GM21526 (cell line): ENCODE results near the gene SDK2.

Experiments
- ATAC-seq: cut with Tn5 transposase; IDR thresholded peaks from one replicate; pipeline ENCODE4 v1.9.1; 2021; ENCODE audit warnings: moderate library complexity; ENCODE audit not compliant: unreplicated experiment, low FRiP score

SDK2 gene

DNA sequence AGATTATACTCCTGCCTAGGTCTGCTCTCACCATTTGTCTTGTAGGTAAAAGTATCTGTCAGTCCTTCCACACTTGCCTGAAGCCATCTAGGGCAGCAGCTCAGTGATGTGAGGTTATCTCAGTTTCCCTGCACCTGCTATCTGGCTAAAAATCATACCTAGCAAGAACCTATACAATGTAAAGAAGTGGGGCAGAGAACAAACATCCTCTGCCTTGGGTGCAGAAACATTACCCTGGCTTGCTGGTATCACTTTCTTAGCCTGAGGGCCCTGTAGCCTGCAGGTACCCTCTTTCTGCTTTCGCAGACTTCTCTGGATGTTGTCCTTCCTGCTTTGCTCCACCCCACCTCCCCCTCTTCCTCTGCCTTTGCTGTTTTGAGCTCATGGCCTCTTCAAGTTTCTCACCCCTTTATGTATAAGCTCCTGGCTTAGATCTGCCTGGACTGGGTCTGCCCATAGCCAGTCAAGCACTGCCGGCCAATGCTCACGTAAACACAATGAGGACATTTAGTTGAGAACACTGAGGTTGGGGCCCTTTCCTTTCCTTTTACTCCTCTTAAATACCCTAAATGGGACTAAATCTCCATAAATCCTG, 8.7 kb upstream of the SDK2 start:
- ATAC-seq, result no peak

DNA sequence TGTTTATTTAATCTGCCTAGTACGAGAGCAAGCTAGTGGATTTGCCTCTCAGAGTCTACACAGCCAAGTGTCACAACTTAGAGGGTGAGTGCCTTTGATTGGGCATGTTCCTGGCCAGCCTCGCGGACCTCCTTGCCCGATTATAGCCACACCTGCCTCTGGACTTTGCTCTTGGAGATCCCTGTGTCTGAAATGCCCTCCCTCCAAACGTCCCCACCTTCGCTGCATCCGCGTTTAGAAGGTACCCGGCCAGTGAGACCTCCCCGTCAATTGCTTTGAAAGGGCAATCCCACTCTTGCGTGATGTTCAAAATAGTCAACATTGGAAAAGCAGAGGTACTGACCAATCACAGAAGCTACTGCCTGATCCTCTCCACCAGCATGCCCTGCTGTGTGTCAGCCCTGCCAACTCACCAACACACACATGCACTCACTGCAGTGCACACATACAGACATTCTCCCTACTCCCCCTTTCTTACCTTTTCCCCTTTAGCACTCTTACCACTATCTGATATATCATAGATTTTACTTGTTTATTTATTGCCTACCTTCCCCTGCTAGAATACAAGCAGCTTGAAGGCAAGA, 6.5 kb upstream of the SDK2 start:
- no peak for ATAC-seq

DNA sequence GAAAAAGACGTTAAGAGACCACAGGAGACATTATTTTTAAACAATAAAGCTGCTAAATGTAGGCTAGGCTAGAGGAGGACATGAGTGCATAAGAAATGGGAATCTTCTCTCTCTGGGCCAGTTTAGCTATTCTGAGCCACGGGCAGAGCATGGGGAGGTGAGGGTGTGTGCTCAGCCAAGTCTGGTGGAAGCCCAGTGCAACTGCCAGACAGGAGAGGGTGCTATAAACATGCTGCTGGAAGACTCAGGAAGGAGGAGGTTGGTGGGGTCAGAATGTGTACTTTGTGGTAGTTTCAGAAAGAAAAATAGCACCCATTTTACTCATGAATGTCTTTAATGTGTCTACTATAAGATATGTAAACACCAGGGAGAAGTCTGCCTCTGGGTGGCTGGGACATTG, 5.9 kb upstream of the SDK2 start:
- ATAC-seq, result no peak

DNA sequence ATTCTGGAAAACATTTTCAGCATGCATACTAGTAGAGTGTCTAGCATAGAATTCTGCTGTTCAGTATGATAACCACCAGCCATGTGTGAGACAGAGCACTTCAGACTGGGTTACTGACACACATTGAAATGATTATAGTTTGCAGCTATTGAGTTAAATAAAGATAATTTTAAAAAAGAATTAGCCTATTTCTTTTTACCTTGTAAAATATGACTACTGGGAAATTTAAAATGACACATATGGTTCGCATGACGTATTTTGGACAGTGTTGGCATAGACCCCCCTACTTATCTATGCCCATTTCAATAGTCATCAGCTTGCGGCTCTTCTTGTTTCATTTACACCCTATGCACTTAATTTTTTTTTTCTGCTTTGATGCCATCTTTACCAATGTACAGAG, 4.7 kb upstream of the SDK2 start:
- ATAC-seq, result no peak

DNA sequence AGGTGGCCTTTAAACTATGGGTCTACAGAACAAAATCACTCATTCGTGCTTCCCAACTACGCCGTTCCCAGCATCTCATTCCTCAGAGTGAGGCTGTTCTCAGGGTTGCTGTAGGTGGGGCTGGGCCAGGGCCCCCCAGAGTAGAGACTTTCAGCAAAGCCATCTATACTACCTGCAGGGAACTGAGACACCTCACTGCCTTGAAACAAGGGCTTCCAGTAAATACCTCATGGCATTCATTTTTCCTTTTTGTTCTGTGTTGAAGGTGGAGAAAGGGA, 4.2 kb upstream of the SDK2 start:
- no peak for ATAC-seq

DNA sequence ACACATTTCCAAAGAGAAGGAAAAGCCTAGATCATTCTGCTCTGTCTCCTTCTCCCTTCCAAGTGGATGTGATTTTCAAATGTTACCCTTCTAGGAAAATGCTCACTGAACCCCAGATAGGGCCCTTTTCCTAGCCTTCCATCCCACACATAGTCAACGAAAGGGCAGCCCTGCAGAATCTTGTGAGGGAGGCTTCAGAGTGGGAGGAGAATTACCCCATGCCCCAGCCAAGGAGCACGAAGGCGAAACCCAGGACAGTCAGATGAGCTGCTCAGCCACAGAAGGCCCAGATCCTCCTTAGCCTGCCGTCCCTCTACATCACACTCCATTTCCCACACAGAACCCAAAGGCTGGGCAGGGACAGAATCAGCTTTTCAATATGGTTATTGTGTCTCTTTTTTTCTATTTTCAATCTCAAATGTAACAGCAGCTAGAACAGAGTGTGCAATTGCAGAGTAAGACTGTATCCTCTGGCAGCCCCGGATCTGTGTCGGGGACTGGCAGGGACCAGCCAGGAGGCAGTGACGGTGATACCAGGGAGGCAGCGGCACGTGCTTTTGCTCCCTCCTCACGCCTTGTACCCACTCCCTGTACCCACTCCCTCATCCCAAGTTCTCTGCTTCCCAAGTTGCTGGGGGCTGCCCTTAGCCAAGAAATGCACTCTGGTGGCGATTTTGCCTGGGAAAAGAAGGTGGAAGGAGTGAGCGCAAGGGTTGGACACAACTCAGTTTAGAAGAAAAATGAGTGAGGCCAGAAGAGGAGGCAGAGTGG, 3.7 kb upstream of the SDK2 start:
- no peak for ATAC-seq

DNA sequence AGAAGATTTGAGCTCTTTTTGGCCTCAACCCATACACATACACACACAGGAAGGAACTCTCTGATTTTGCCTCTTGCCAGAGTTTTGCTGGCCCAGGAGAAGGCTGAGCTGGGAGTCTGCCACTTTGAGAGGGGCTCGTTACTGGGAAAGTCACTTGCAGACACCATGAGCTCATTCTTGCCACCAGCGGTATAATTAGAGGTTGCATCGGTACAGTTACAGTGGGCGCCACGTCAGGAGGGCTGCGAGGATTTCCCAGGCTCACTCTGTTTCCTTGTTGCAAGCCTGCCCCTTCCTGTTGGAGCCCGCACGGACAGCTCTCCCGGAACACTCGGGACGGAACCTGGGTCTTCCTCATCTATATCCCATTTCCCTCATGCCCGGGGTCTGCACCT, 3.1 kb upstream of the SDK2 start:
- ATAC-seq, result no peak

DNA sequence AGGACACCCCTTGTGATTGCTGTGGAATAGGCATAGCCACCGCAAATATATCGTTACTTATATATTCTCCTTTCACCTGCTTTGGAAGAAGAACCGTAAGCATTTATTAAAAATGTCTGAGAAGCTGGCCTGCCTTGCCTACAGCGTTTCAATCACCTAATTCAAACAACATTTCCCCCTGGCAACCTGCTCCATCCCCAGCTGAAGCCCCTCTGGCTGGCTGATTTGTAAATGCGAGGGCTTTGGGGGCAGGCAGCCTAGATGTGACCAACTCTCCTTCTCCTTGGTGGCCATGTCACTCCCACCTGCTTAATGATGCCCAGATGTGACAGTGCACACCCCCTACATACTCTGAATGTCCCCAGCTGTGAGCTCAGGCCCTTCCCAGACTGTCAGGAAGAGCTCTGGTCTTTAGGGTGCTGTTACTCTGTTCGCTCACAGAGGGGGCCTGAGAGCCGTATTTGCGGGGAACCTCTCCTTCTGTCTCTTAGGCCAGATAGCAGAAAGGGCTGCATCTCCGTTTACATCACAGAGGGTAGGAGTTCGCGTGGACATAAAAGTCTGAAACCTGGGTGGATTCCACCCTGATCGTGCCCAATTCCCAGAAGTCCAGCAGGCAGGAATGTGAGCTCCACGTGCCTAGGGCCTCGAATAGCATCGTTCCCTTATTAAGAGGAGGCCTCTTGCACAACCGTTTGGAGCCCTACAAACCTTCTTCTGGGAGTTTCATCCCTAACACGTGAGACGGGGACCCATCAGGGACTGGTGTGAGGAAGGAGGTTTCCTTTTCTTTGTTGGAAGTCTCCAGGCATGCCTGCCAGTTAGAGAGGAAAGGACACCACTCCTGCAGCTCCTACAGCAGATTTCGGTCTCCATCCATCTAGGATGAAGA, 2.4 kb upstream of the SDK2 start:
- no peak for ATAC-seq

DNA sequence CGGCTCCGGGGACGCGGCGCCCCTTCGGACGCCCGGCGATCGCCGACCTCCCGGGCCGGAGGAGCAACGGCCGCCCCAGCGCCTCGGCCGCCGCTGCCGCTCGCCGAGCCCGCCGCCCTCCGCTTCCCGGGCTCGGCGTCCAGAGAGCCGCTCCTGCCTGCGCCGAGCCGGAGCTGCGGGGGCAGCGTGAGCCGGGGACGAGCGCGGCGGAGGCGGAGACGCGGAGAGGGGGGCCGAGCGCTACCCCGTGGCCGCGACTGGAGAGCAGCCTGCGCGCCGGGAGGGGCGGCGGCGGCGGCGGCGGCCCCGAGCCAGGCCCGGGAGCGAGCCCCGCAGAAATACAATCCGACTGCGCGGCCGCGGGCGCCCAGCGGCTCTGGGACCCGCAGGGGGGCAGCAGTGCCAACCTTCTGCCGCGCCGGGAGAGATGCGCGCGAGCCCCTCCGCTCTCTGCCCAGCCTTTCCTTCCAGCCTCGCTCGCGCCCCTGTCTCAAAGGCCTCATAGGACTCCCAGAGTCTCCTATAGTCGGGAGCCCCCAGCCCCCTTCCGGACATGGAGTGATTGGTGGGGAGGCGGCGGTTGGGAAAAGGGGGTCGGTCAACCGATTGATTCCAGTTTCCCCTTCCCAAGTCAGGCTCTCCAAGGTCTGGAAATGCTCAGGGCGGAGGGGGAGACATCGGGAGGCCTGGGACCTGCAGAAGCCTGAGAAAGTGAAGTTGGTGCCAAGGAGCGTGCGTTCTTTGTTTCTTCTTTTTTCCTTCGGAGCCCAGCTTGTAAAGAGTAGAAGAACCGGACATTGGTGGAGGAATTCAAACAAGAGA, 1.0 kb upstream of the SDK2 start:
- no peak for ATAC-seq

DNA sequence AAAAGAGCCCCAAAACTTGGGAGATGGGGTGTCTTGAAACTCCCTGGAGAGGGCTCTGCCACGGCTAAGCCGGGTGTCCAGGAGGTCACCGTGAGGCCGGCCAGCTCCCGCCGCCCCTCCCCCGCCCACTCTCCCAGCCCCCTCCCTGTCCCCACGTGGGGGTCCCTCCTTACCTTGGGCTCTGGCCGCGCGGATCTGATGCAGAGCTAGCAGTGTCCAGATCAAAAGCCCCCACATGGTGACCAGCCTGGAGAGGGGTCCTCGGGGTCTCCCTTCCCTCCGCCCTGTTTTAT, 447 bp downstream of the SDK2 start:
- no peak for ATAC-seq

DNA sequence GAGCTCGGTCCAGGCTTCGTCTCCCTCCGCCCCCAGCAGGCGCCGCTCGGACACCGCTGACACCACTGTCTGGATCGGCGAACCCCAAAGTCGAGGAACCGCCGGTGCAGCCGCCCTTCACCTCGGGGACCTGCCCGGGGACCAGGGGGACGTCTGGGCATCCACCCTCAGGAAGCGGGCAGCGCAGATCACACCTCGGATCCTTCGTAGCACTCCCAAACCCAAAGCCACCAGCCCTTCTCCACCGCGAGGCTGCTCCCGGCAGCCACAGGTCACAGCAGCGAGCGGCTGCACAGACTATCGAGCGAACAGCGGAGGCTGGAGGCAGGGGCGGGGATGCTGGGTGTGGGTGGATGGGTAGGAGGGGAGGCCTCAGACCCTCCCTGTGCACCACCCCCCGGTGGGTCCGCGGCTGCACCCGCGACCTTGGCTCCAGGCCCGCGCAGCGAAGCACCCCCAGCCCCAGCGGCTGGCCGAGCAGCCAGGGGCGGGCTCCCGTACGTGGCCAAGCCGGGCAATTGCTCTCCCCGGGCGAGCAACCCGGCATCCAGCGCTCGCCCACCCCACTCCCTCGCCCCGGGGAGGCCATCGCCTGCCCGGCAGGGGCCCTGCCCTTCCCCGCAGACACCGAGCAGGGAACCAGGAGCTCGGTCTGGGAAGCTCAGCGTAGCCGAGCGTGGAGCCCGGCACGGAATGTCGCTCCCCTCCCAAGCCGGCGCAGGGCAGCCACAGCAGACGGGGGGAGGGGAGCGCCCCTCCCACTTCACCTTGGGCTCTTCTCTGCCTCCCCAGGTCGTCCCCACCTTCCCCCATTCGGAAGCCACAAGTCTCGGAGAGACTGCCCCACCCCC, 1.0 kb downstream of the SDK2 start:
- ATAC-seq, result no peak

DNA sequence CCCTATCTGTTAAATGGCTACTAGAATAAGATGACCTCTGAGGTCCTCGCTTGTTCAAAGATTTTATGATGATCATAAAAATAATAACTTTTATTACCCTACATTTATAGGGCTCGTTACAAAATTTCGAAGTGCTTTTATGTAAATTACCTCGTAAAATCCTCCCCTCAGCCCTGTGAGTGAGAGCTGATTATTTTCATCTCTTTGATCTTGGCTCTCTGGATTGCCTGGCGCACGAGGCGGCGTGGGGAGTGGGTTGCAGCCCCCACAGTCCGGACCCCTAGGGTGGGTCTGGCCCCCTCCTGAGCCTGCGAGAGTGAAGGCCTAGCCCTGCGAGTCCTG, 1.6 kb downstream of the SDK2 start:
- no peak for ATAC-seq

DNA sequence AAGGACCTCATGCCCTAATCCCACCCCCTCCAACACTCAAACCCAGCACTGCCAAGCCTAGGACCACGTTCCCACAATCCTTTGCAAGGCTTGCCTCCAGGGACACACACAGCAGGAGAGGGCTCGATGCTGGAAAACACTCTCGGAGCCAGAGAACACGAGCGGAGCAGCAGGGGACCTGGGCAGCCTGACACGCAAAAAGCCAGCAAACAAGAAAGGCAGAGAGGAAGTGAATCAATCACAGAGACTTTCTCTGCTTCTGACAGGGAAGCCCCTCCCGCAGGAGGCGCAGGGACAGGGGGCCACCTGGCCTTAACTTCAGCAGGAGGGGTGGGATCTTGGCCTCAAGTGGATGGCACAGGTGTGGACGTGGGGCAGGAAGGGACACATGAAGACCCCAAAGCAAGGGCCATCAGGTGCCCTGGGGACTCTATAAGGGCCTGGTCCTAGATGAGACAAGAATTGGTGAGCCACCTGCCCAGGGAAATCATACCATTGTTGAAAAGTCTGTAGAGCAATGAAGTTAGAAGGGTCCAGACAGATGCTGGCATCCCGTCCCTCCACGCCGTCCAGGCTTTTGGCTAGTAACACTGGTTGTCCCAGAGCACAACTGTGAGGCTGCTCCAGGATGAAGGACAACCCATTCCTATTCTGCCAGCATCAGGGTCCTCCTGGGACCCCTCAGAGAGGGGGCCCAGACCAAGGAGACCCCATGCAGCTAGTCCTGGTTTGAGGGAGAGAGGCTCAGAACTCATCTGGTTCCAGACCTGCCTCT, 2.2 kb downstream of the SDK2 start:
- ATAC-seq, result no peak

DNA sequence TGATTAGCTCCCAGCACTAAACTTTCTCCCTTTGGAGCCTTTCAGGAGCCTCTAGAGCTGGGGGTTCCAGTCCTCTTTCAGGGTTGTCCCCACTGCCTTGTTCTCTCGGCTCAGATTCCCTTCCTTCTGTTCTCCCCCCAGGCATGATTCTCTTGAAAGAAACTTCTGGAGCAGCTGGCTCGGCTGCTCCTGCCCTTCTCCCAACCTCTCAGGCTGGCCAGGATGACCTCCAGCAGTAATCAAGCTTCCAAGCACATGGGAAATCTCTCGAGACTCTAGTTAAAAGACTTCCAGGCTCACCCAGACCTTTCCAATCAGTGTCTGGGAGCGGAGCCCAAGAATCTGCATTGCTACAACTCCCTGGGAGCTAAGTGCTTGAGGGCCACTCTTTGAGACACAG, 3.6 kb downstream of the SDK2 start:
- no peak for ATAC-seq

DNA sequence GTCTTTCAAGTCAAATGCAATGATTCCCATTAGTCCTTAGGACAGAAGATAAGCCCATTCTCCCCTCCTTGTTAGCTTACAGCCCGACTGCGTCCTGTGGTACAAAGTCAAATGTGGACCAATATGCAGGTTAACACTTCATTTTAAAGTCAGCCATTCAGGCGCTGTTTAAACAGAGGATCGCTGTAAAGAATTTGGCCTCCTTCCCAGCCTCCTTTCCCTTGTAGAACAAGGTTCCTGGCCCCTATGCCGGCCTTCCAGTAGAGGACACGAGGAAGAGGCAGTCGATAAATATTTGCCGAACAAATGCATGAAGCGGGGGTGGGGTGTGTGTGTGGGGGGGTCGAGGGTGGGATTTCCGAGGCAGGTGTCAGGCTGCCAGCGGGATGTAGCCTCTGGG, 4.3 kb downstream of the SDK2 start:
- no peak for ATAC-seq

DNA sequence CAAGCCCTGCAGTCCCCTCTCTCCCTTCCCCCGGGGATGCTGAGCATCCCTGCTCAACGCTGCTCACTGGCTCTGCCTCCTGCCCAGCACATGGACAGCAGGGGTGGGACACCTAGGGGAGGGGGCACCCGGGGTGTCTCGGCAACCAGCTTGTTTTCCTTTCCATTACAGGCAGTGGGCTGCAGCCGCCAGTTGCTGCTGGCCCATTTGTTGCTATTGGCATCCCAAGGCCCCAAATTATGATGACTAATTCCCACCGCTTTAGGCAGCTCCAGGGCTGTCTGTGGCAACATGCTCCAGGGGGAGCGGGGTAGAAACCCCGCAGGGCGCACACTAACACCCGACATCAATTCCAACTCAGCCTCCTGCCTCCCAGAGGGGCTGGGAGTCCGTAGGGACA, 4.9 kb downstream of the SDK2 start:
- no peak for ATAC-seq

DNA sequence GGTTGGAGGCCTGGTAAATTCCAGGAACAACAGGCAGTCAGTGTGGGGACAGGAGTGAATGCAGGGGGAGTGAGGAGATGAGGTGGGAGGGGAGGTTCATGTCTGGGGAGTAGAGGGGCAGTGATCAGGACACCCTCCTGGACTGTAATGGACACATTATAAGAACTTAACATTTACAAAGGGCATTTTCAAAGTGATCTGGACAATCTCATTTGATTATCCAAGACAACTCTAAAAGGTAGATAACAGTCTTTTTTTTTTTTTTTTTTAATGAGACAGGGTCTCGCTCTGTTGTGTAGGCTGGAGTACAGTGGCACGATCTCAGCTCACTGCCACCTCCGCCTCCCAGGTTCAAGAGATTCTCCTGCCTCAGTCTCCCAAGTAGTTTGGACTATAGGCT, 5.7 kb downstream of the SDK2 start:
- ATAC-seq, result no peak

DNA sequence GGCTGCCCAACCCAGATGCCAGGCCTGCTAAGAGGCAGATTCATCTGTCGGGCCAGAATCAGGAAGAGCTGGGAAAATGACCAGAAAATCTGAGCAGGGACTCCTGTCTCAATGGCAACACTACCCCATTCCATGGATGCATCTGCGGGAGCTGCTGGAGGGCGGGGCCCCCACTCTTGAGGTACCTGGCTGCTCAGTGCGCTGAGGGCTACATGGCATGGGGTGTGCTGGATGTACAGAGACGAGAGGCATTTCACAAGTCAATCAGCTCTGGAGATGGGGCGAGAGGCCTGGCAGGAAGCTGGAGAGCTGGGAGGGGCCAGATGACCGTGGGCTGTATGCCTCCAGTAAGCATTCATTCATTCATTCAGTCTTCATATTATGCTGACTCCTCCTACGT, 6.4 kb downstream of the SDK2 start:
- ATAC-seq, result no peak

DNA sequence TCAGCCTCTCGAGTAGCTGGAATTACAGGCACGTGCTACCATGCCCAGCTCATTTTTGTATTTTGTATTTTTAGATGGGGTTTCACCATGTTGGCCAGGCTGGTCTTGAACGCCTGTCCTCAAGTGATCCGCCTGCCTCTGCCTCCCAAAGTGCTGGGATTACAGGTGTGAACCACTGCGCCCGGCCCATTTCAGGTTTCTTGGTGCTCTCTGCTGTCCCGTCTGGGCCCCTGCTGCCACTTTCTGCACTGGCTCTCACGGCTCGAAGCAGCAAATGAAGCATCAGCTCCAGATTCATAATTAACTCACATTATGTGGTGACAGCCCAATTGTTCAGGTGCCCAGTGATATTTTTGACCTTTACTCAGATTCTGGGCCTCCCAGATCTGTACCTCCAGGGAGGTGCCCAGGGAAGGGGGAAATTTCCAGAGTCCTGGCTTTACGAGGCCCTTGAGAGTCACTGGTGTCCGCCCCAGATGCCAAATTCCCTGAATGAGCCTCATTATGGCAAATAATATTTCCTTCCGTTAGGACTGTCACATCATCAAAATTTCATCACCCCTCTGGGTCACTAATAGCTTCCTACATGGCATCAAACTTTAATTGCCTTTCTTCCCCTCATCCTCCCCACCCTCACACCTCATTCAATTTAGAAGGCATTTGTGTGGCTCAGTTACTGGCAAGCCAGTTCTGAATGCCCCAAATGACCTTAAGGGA, 9.0 kb downstream of the SDK2 start:
- ATAC-seq, result no peak
